Uterus (tissue), 4 donors: ENCODE results near the gene SLC34A3. TPM values are rescaled to one million over a fixed set of nuclear protein-coding genes. Genes with fewer than 3 reads are reported as not detected.

Experiments used
- DNase-seq, 2 donors: peaks; one replicate each; pipeline ENCODE4 v3.0.0-alpha.2; 2019 to 2020
- H3K27ac ChIP-seq, 2 donors: fragments of 200-600 bp; sonication (generic); 1 replicate in 1 of 2; 2 replicates in 1 of 2; pipeline ENCODE4 v1.5.1; 2016 to 2018
- H3K27me3 ChIP-seq, 2 donors: fragments of 200-600 bp; sonication (generic); one replicate each; pipeline ENCODE4 v1.5.1; 2018 to 2019; ENCODE audit warnings: control low read depth in 1 of 2
- H3K36me3 ChIP-seq, 2 donors: fragments of 200-600 bp; sonication (generic); one replicate each; pipeline ENCODE4 v1.5.1; 2019; ENCODE audit warnings: control low read depth in 1 of 2
- H3K4me1 ChIP-seq, 2 donors: fragments of 200-600 bp; sonication (generic); one replicate each; pipeline ENCODE4 v1.5.1; 2018 to 2019; ENCODE audit warnings: control low read depth in 1 of 2
- H3K4me3 ChIP-seq, 2 donors: fragments of 200-600 bp; sonication (generic); 1 replicate in 1 of 2; 2 replicates in 1 of 2; pipeline ENCODE4 v1.5.1; 2018 to 2019; ENCODE audit warnings: mild to moderate bottlenecking in 1 of 2
- H3K9me3 ChIP-seq, 2 donors: fragments of 200-600 bp; sonication (generic); one replicate each; pipeline ENCODE4 v1.5.1; 2019; ENCODE audit warnings: control low read depth in 1 of 2
- POLR2A ChIP-seq, 2 donors: fragments of 450-650 bp; IDR thresholded peaks; one replicate each; pipeline ENCODE4 v1.6.1; 2016; ENCODE audit warnings: antibody characterized with exemption in 2 of 2, mild to moderate bottlenecking in 1 of 2, moderate library complexity in 1 of 2
- intact Hi-C: fragments of 100-400 bp; cut with DNase I; formaldehyde crosslinking; loops from one replicate; pipeline ENCODE4 v1.15.1; 2023; ENCODE audit warnings: low total_unique reads
- total RNA-seq, 4 donors: library from RNA; depleted of rRNA in 3 of 4; stranded (reverse); fragments of >200 nt in 3 of 4; gene quantifications; one replicate each; pipeline versions ENCODE4 v1.1.0 to v1.2.4, GENCODE V29; 2014 to 2023
- TF ChIP-seq, protein P1 (sequence below), 4 experiments: fragments of 200-600 bp in 2 of 4; fragments of 450-650 bp in 2 of 4; sonication (generic) in 2 of 4; IDR thresholded peaks; one replicate each; pipeline ENCODE4 v1.5.1; 2016 to 2019; ENCODE audit warnings: antibody characterized with exemption in 4 of 4, mild to moderate bottlenecking in 2 of 4, moderate library complexity in 1 of 4
- donor health status: DM: yes; HTN: yes; CAD: no.

The SLC34A3 gene
- total RNA-seq, 4 donors from 2014 or later: 0.48 TPM; not detected in 3

DNA sequence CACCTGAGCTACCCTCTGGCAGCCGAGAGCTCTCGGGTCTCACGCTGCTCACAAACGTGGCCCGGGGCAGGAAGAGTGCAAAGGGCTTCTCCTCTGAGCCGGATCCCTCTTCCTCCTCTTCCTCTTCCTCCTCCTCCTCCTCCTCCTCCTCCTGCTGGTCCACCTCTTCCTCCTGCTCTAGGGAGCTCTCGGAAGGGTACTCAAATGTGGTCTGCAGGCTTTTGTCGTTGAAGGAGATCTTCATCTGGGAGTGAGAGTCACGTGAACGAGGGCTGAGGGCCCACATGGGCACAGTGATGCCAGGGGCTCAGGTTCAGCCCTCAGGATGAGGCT lies 38.3 kb upstream of the SLC34A3 start:
- peaks cover 5 to 10% of the 10 kb centered on the region in 2 donors for H3K4me1 ChIP-seq
- no peaks in the 10 kb centered on the region for H3K27me3 ChIP-seq
- no peaks in the 10 kb centered on the region for H3K36me3 ChIP-seq
- H3K9me3 ChIP-seq: no peaks in the 10 kb centered on the region
- intact Hi-C loops: no loop called here
- TF ChIP-seq POLR2A (IDR thresholded peaks at IDR 0.05): no peak
- TF ChIP-seq, protein P1, sequence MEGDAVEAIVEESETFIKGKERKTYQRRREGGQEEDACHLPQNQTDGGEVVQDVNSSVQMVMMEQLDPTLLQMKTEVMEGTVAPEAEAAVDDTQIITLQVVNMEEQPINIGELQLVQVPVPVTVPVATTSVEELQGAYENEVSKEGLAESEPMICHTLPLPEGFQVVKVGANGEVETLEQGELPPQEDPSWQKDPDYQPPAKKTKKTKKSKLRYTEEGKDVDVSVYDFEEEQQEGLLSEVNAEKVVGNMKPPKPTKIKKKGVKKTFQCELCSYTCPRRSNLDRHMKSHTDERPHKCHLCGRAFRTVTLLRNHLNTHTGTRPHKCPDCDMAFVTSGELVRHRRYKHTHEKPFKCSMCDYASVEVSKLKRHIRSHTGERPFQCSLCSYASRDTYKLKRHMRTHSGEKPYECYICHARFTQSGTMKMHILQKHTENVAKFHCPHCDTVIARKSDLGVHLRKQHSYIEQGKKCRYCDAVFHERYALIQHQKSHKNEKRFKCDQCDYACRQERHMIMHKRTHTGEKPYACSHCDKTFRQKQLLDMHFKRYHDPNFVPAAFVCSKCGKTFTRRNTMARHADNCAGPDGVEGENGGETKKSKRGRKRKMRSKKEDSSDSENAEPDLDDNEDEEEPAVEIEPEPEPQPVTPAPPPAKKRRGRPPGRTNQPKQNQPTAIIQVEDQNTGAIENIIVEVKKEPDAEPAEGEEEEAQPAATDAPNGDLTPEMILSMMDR (IDR thresholded peaks at IDR 0.05): no peak
- no peak for DNase-seq
- H3K27ac ChIP-seq: no peak overlapping the region
- H3K4me3 ChIP-seq: no peak overlapping the region

DNA sequence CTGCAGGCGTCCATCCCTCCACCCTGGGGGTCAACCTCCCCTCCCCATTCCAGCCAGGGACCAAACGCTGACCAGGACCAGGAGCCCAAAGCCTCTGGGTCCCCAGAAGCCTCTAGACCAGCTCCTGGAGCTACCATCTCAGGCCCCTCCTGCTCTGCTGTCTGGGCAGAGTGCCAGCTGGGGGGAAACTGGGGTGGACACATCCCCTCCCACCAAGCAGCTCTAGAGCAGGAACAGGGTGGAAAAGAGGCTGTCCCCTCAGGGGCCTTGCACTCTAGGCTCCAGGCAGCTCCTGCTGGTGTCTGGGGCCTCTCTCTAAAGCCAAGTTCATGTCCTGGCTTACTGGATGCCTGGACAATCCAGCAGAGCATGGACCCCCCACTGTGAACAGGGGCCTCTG lies 37.8 kb upstream of the SLC34A3 start:
- Histone ChIP-seq H3K4me1 (peaks cover 5 to 9% of the 10 kb centered on the region in 2 donors), H3K36me3 (no peaks in the 10 kb centered on the region), H3K4me3 (no peak overlapping the region), H3K9me3 (no peaks in the 10 kb centered on the region), H3K27ac (no peak overlapping the region), H3K27me3 (no peaks in the 10 kb centered on the region)
- DNase-seq: no peak
- TF ChIP-seq, protein P1 (IDR thresholded peaks at IDR 0.05): no peak
- no peak for TF ChIP-seq POLR2A (IDR thresholded peaks at IDR 0.05)
- intact Hi-C loops: no loop called here

DNA sequence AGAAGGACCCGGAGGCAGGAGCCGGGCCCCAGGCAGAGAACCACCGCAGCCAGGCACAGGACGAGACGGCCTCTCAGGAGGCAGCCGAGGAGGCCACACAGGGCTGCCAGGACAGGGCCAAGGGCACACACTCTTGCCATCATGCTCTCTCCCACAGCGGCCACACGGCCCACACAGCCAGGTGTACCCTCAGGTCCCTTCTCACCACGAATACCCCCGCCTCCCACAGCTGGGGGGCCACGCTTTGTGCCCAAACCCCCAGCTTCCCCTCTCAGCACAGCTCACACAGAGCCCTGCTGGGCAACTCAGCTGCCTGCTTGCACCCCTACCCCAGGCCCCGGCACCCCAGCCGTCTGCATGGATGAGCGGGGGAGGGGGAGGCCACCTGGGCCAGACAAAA lies 36.9 kb upstream of the SLC34A3 start:
- Histone ChIP-seq H3K36me3 (no peaks in the 10 kb centered on the region), H3K4me1 (peaks cover 5 to 14% of the 10 kb centered on the region in 2 donors), H3K27me3 (no peaks in the 10 kb centered on the region), H3K27ac (no peak overlapping the region), H3K4me3 (no peak overlapping the region), H3K9me3 (no peaks in the 10 kb centered on the region)
- intact Hi-C loops: no loop called here
- no peak for DNase-seq
- TF ChIP-seq POLR2A (IDR thresholded peaks at IDR 0.05): no peak
- TF ChIP-seq, protein P1 (IDR thresholded peaks at IDR 0.05): no peak

DNA sequence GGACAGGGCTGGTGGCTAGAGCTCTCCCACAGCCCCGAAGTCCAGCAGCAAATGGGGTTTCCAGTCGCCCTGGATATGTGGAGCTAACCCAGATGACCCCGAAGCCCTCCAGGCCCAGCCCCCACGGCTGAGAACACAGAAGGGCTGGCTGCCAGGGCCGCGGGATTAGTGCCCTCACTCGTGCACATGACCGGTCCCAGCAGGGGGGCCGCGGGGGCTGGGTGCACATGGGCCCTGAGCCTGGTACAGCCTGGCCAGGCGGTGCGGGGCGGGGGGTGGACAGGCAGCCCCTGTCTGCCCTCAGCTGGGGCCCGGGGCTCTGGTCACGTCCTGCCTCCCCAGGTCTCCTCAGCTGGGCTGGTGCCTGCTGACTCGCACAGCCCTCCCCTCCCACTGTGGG lies 36.3 kb upstream of the SLC34A3 start:
- Histone ChIP-seq H3K36me3 (no peaks in the 10 kb centered on the region), H3K9me3 (no peaks in the 10 kb centered on the region), H3K4me1 (peaks cover 8 to 19% of the 10 kb centered on the region in 2 donors), H3K27me3 (no peaks in the 10 kb centered on the region), H3K4me3 (no peak overlapping the region), H3K27ac (no peak overlapping the region)
- intact Hi-C loops: no loop called here
- no peak for DNase-seq
- TF ChIP-seq, protein P1 (IDR thresholded peaks at IDR 0.05): no peak
- no peak for TF ChIP-seq POLR2A (IDR thresholded peaks at IDR 0.05)

DNA sequence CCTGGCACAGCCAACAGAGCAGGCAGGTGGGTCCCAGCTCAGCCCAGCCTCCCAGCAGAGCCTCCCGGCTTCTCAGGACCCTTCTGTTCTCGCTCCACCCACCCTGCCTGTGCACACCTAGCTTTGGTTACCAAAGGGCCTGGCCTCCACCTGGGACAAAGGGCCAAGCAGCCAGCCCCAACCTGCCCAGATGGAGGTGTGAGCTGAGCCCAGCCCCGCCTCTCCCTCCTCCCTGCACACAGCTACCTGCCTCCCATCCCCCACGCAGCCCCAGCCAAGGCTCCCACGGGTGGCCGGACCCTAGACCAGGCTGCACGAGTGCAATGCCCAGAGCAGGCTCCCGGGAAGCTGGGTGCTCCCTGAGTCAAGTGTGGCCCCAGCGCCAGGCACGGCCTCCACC lies 35.8 kb upstream of the SLC34A3 start:
- TF ChIP-seq, protein P1 (IDR thresholded peaks at IDR 0.05): no peak
- TF ChIP-seq POLR2A (IDR thresholded peaks at IDR 0.05): no peak
- Histone ChIP-seq H3K4me1 (peaks cover 8 to 19% of the 10 kb centered on the region in 2 donors), H3K36me3 (no peaks in the 10 kb centered on the region), H3K4me3 (no peak overlapping the region), H3K27ac (no peak overlapping the region), H3K27me3 (no peaks in the 10 kb centered on the region), H3K9me3 (no peaks in the 10 kb centered on the region)
- DNase-seq: no peak
- intact Hi-C loops: no loop called here
